ENCODE results near the gene EYS. TPM values are rescaled to one million over a fixed set of nuclear protein-coding genes. Genes with fewer than 3 reads are reported as not detected.
"Not testable (repeated sequence)": the region's sequence is repeated elsewhere in the genome, so short reads cannot be mapped to it uniquely, and the experiment has no call there.

Gene EYS
- total RNA-seq, 1 donor from 2014 or later, result not detected

GRCh38 chr6:65505736-65506135, 201.3 kb downstream of the EYS start:
- Histone ChIP-seq H3K9me3 (no peaks in the 10 kb centered on the region), H3K27ac (no peak overlapping the region), H3K4me3 (no peak overlapping the region), H3K36me3 (no peaks in the 10 kb centered on the region), H3K4me1 (no peaks in the 10 kb centered on the region), H3K27me3 (no peaks in the 10 kb centered on the region)
- intact Hi-C loops (cut with DNase I), result no loop called here
- TF ChIP-seq CTCF (IDR thresholded peaks at IDR 0.05), result no peak
- DNase-seq (ENCODE audit: low spot score in 2 of 2), result no peak

- Histone ChIP-seq H3K4me3 (no peak overlapping the region), H3K27ac (no peak overlapping the region), H3K9me3 (no peaks in the 10 kb centered on the region), H3K27me3 (no peaks in the 10 kb centered on the region), H3K4me1 (no peaks in the 10 kb centered on the region), H3K36me3 (no peaks in the 10 kb centered on the region)
- TF ChIP-seq CTCF (IDR thresholded peaks at IDR 0.05), result no peak
- intact Hi-C loops (cut with DNase I), result no loop called here
- no peak for DNase-seq (ENCODE audit: low spot score in 2 of 2)
Measured at GRCh38 chr6:65501045-65501444, 206.0 kb downstream of the EYS start.

GRCh38 chr6:65483652-65484051, 223.4 kb downstream of the EYS start:
- H3K27me3 ChIP-seq; H3K4me3 ChIP-seq; H3K9me3 ChIP-seq; intact Hi-C loops (cut with DNase I); DNase-seq (ENCODE audit: low spot score in 2 of 2); H3K4me1 ChIP-seq; H3K27ac ChIP-seq; H3K36me3 ChIP-seq: not testable (repeated sequence)

GRCh38 chr6:65469650-65470049, 237.4 kb downstream of the EYS start:
- Histone ChIP-seq H3K4me3 (no peak overlapping the region), H3K36me3 (no peaks in the 10 kb centered on the region), H3K27me3 (no peaks in the 10 kb centered on the region), H3K9me3 (no peaks in the 10 kb centered on the region), H3K27ac (no peak overlapping the region), H3K4me1 (no peaks in the 10 kb centered on the region)
- no peak for DNase-seq (ENCODE audit: low spot score in 2 of 2)
- TF ChIP-seq CTCF (IDR thresholded peaks at IDR 0.05), result no peak
- intact Hi-C loops (cut with DNase I), result no loop called here

- Histone ChIP-seq H3K4me3 (no peak overlapping the region), H3K4me1 (no peaks in the 10 kb centered on the region), H3K9me3 (no peaks in the 10 kb centered on the region), H3K36me3 (no peaks in the 10 kb centered on the region), H3K27ac (no peak overlapping the region), H3K27me3 (no peaks in the 10 kb centered on the region)
- DNase-seq (ENCODE audit: low spot score in 2 of 2), result no peak
- intact Hi-C loops (cut with DNase I), result no loop called here
- TF ChIP-seq CTCF (IDR thresholded peaks at IDR 0.05), result no peak
Measured at GRCh38 chr6:65468307-65468706, 238.7 kb downstream of the EYS start.

- H3K36me3 ChIP-seq, result no peaks in the 10 kb centered on the region
- DNase-seq (ENCODE audit: low spot score in 2 of 2), result no peak
- TF ChIP-seq CTCF (IDR thresholded peaks at IDR 0.05), result no peak
- H3K4me3 ChIP-seq, result no peak overlapping the region
- H3K27me3 ChIP-seq, result no peaks in the 10 kb centered on the region
- no peaks in the 10 kb centered on the region for H3K4me1 ChIP-seq
- intact Hi-C loops (cut with DNase I), result no loop called here
- no peak overlapping the region for H3K27ac ChIP-seq
- no peaks in the 10 kb centered on the region for H3K9me3 ChIP-seq
Measured at GRCh38 chr6:65461121-65461520, 245.9 kb downstream of the EYS start.

All from ascending aorta (tissue), 2 donors.